Liver (tissue), 9 donors: ENCODE measurements around the gene MYOT. TPM values are rescaled to one million over a fixed set of nuclear protein-coding genes. Genes with fewer than 3 reads are reported as not detected.

ENCODE experiments used
- DNase-seq: peaks from one replicate; pipeline ENCODE4 v3.0.0-alpha.2; 2017; ENCODE audit warnings: low spot score
- H3K27ac ChIP-seq, 2 donors: one replicate each; pipeline ENCODE4 v1.7.0; 2013; ENCODE audit warnings: inconsistent platforms in 2 of 2, low read length in 2 of 2, control low read depth in 1 of 2, low read depth in 1 of 2, mild to moderate bottlenecking in 1 of 2
- H3K27me3 ChIP-seq, 4 donors: one replicate each; pipeline versions ENCODE4 v1.6.1 to v1.7.0; 2013; ENCODE audit warnings: low read length in 3 of 4, inconsistent platforms in 1 of 4, mild to moderate bottlenecking in 1 of 4, moderate library complexity in 1 of 4; ENCODE audit not compliant: control insufficient read depth in 4 of 4, insufficient read depth in 4 of 4
- H3K36me3 ChIP-seq, 4 donors: one replicate each; pipeline versions ENCODE4 v1.6.1 to v1.7.0; 2013; ENCODE audit warnings: low read length in 3 of 4, mild to moderate bottlenecking in 3 of 4, low read depth in 1 of 4, moderate library complexity in 1 of 4; ENCODE audit not compliant: control insufficient read depth in 4 of 4, insufficient read depth in 3 of 4
- H3K4me1 ChIP-seq, 4 donors: one replicate each; pipeline versions ENCODE4 v1.6.1 to v1.7.0; 2013; ENCODE audit warnings: low read length in 3 of 4, mild to moderate bottlenecking in 3 of 4, moderate library complexity in 1 of 4; ENCODE audit not compliant: control insufficient read depth in 4 of 4, insufficient read depth in 4 of 4
- H3K4me3 ChIP-seq, 3 donors: one replicate each; pipeline versions ENCODE4 v1.6.1 to v1.7.0; 2013; ENCODE audit warnings: low read length in 3 of 3, control low read depth in 1 of 3, low read depth in 1 of 3, mild to moderate bottlenecking in 1 of 3
- H3K9ac ChIP-seq, 2 donors: one replicate each; pipeline ENCODE4 v1.7.0; 2013; ENCODE audit warnings: low read length in 2 of 2, mild to moderate bottlenecking in 2 of 2, moderate library complexity in 2 of 2, control low read depth in 1 of 2, low read depth in 1 of 2
- H3K9me3 ChIP-seq, 4 donors: one replicate each; pipeline versions ENCODE4 v1.6.1 to v1.7.0; 2013; ENCODE audit warnings: low read length in 3 of 4; ENCODE audit not compliant: control insufficient read depth in 4 of 4
- EGR1 ChIP-seq, 2 donors: IDR thresholded peaks; 2 replicates each; pipeline ENCODE4 v1.6.1; 2016 to 2018; ENCODE audit warnings: antibody characterized with exemption in 2 of 2, low read depth in 2 of 2
- FOXA2 ChIP-seq: IDR thresholded peaks from 2 replicates; pipeline ENCODE4 v1.6.1; 2016; ENCODE audit warnings: antibody characterized with exemption
- GABPA ChIP-seq, 2 donors: IDR thresholded peaks in 1 of 2; conservative IDR thresholded peaks in 1 of 2; 2 replicates each; pipeline ENCODE4 v1.6.1; 2016; ENCODE audit warnings: antibody characterized with exemption in 2 of 2, mild to moderate bottlenecking in 1 of 2, moderate library complexity in 1 of 2
- HNF4A ChIP-seq, 2 donors: conservative IDR thresholded peaks; 2 replicates each; pipeline ENCODE4 v1.6.1; 2016; ENCODE audit warnings: antibody characterized with exemption in 2 of 2, mild to moderate bottlenecking in 2 of 2
- HNF4G ChIP-seq: IDR thresholded peaks from 2 replicates; pipeline ENCODE4 v1.6.1; 2016; ENCODE audit warnings: antibody characterized with exemption
- JUND ChIP-seq, 2 donors: IDR thresholded peaks; 2 replicates each; pipeline ENCODE4 v1.6.1; 2016; ENCODE audit warnings: antibody characterized with exemption in 2 of 2
- NR2F2 ChIP-seq: IDR thresholded peaks from 2 replicates; pipeline ENCODE4 v1.6.1; 2016; ENCODE audit warnings: antibody characterized with exemption
- RXRA ChIP-seq, 2 donors: IDR thresholded peaks; 2 replicates each; pipeline ENCODE4 v1.6.1; 2017 to 2018; ENCODE audit warnings: antibody characterized with exemption in 2 of 2, mild to moderate bottlenecking in 1 of 2
- SP1 ChIP-seq: IDR thresholded peaks from 2 replicates; pipeline ENCODE4 v1.6.1; 2018; ENCODE audit warnings: antibody characterized with exemption, mild to moderate bottlenecking
- TAF1 ChIP-seq: conservative IDR thresholded peaks from 2 replicates; pipeline ENCODE4 v1.6.1; 2016; ENCODE audit warnings: antibody characterized with exemption, mild to moderate bottlenecking
- YY1 ChIP-seq: IDR thresholded peaks from 2 replicates; pipeline ENCODE4 v1.6.1; 2016; ENCODE audit warnings: antibody characterized with exemption, mild to moderate bottlenecking
- WGBS: extraction: QIAGEN DNeasy Blood & Tissue Kit; methylation state at CpG from one replicate; pipeline ENCODE4 v1.1.7; 2013; 5-methylcytosine and 5-hydroxymethylcytosine counted together
- polyA plus RNA-seq, 2 donors: library from polyadenylated mRNA; stranded (reverse) in 1 of 2; unstranded in 1 of 2; fragments of 200-250 nt in 1 of 2; fragments of >200 nt in 1 of 2; fragmentation: Nextera tagmentation in 1 of 2; extraction: Ambion mirVana in 1 of 2; gene quantifications; one replicate each; pipeline versions ENCODE4 v1.2.1 to v1.2.3, GENCODE V29; 2013 to 2015
- total RNA-seq, 2 donors: library from RNA; depleted of rRNA; stranded (reverse); fragments of >200 nt; gene quantifications; one replicate each; pipeline ENCODE4 v1.2.3, GENCODE V29; 2014
- TF ChIP-seq, protein P1 (sequence below): IDR thresholded peaks from 2 replicates; pipeline ENCODE4 v1.6.1; 2016; ENCODE audit warnings: antibody characterized with exemption, mild to moderate bottlenecking
- TF ChIP-seq, protein P2 (sequence below): IDR thresholded peaks from 2 replicates; pipeline ENCODE4 v1.6.1; 2016; ENCODE audit warnings: antibody characterized with exemption
- TF ChIP-seq, protein P3 (sequence below): fragments of 150-350 bp; IDR thresholded peaks from 2 replicates; pipeline ENCODE4 v1.5.1; 2017; ENCODE audit warnings: improper control_type of control experiment, low read depth, low read length; ENCODE audit not compliant: missing input control
- donor health status: healthy.
- donor health status: healthy.
- donor health status: healthy.
- donor health status: healthy.
- donor health status: healthy.

The MYOT gene
- total and polyA plus RNA-seq, 4 donors: 0.05 to 1.3 (median 0.34) TPM

DNA sequence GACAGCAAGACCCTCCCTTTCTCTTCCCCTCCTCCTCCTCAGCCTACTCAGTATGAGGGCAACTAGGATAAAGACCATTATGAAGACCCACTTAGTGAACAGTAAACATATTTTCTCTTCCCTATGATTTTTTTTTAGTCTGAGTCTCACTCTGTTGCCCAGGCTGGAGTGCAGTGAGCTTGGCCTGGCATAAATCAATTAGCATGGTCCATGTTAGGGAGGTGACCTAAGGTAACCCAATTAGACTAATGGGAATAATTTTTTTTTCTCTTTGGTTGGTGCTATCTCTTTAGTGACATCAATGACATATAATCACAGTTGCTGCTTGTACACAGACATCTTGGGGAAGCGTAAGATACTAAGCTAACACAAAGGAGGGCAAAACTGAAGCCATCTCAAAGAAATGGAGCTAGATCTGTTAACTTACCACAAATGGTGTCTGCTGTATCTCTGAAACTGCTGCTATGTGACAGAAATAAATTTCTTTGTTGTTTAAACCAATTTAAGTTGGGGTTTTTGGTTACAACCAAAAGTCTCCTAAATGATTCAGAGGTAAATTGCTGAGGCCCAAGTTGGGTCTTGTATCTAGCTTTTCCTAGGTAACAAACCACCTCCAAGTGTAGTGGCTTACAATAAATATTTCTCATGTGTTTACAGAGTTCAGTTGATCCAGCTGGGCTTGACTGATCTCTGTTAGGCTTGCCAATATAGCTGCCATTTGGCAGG, 34.9 kb downstream of the MYOT start:
- Histone ChIP-seq H3K4me1 (no peaks in the 10 kb centered on the region), H3K4me3 (no peak overlapping the region), H3K9ac (no peak overlapping the region), H3K27me3 (no peaks in the 10 kb centered on the region), H3K9me3 (no peaks in the 10 kb centered on the region), H3K27ac (no peak overlapping the region), H3K36me3 (no peaks in the 10 kb centered on the region)
- WGBS: 94% methylated on average over 1 of the region's 1 CpG
- DNase-seq: no peak
- no peak for TF ChIP-seq GABPA (IDR thresholded peaks at IDR 0.05 in 1 of 2, conservative IDR thresholded peaks at IDR 0.05 in 1 of 2)
- TF ChIP-seq TAF1: no peak
- no peak for TF ChIP-seq JUND (IDR thresholded peaks at IDR 0.05)
- no peak for TF ChIP-seq RXRA (IDR thresholded peaks at IDR 0.05)
- TF ChIP-seq, protein P1, sequence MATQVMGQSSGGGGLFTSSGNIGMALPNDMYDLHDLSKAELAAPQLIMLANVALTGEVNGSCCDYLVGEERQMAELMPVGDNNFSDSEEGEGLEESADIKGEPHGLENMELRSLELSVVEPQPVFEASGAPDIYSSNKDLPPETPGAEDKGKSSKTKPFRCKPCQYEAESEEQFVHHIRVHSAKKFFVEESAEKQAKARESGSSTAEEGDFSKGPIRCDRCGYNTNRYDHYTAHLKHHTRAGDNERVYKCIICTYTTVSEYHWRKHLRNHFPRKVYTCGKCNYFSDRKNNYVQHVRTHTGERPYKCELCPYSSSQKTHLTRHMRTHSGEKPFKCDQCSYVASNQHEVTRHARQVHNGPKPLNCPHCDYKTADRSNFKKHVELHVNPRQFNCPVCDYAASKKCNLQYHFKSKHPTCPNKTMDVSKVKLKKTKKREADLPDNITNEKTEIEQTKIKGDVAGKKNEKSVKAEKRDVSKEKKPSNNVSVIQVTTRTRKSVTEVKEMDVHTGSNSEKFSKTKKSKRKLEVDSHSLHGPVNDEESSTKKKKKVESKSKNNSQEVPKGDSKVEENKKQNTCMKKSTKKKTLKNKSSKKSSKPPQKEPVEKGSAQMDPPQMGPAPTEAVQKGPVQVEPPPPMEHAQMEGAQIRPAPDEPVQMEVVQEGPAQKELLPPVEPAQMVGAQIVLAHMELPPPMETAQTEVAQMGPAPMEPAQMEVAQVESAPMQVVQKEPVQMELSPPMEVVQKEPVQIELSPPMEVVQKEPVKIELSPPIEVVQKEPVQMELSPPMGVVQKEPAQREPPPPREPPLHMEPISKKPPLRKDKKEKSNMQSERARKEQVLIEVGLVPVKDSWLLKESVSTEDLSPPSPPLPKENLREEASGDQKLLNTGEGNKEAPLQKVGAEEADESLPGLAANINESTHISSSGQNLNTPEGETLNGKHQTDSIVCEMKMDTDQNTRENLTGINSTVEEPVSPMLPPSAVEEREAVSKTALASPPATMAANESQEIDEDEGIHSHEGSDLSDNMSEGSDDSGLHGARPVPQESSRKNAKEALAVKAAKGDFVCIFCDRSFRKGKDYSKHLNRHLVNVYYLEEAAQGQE: no peak
- TF ChIP-seq, protein P2, sequence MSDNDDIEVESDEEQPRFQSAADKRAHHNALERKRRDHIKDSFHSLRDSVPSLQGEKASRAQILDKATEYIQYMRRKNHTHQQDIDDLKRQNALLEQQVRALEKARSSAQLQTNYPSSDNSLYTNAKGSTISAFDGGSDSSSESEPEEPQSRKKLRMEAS: no peak
- TF ChIP-seq, protein P3, sequence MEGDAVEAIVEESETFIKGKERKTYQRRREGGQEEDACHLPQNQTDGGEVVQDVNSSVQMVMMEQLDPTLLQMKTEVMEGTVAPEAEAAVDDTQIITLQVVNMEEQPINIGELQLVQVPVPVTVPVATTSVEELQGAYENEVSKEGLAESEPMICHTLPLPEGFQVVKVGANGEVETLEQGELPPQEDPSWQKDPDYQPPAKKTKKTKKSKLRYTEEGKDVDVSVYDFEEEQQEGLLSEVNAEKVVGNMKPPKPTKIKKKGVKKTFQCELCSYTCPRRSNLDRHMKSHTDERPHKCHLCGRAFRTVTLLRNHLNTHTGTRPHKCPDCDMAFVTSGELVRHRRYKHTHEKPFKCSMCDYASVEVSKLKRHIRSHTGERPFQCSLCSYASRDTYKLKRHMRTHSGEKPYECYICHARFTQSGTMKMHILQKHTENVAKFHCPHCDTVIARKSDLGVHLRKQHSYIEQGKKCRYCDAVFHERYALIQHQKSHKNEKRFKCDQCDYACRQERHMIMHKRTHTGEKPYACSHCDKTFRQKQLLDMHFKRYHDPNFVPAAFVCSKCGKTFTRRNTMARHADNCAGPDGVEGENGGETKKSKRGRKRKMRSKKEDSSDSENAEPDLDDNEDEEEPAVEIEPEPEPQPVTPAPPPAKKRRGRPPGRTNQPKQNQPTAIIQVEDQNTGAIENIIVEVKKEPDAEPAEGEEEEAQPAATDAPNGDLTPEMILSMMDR: no peak

DNA sequence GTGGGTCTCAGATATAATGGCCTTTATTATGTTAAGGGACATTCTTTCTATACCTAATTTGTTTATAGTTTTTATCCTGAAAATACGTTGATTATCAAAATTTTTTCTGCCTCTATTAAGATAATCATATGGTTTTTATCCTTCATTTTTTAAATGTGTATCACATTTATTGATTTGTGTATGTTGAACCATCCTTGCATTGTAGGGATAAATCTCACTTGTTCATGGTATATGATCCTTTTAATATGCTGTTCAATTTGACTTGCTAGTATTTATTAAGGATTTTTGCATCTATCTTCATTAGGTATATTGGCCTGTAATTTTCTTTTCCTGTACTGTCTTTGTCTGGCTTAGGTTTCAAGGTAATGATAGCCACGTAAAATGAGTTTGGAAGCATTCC, 47.1 kb downstream of the MYOT start:
- Histone ChIP-seq H3K27me3 (no peaks in the 10 kb centered on the region), H3K36me3 (no peaks in the 10 kb centered on the region), H3K4me3 (no peak overlapping the region), H3K9ac (no peak overlapping the region), H3K9me3 (peaks cover 0 to 4% (median 3%) of the 10 kb centered on the region in 4 donors), H3K4me1 (no peaks in the 10 kb centered on the region), H3K27ac (no peak overlapping the region)
- 78% methylated on average over 2 of the region's 2 CpGs for WGBS
- no peak for DNase-seq
- TF ChIP-seq GABPA (IDR thresholded peaks at IDR 0.05 in 1 of 2, conservative IDR thresholded peaks at IDR 0.05 in 1 of 2) (no peak), RXRA (IDR thresholded peaks at IDR 0.05) (no peak), YY1 (no peak), HNF4G (no peak), FOXA2 (no peak), JUND (IDR thresholded peaks at IDR 0.05) (no peak), SP1 (no peak), EGR1 (IDR thresholded peaks at IDR 0.05; ENCODE audit: low read depth in 2 of 2) (no peak), NR2F2 (no peak), HNF4A (conservative IDR thresholded peaks at IDR 0.05) (no peak), TAF1 (no peak)
- TF ChIP-seq, protein P1: no peak
- TF ChIP-seq, protein P2: no peak
- TF ChIP-seq, protein P3: no peak
